Ishikawa (cell line): ENCODE results near the gene ABCG2.

ENCODE experiments used
- CEBPB ChIP-seq: IDR thresholded peaks from 2 replicates; pipeline ENCODE4 v1.6.1; 2012
- NFIC ChIP-seq: IDR thresholded peaks from 2 replicates; pipeline ENCODE4 v1.6.1; 2012
- USF1 ChIP-seq: IDR thresholded peaks from 2 replicates; pipeline ENCODE4 v1.6.1; 2012

- TF ChIP-seq NFIC, result no peak
- no peak for TF ChIP-seq CEBPB
- no peak for TF ChIP-seq USF1
These were observed 49.1 kb downstream of the ABCG2 start for GRCh38 chr4:88109123-88109881.
